ENCODE data around the gene WDR53.

DNA sequence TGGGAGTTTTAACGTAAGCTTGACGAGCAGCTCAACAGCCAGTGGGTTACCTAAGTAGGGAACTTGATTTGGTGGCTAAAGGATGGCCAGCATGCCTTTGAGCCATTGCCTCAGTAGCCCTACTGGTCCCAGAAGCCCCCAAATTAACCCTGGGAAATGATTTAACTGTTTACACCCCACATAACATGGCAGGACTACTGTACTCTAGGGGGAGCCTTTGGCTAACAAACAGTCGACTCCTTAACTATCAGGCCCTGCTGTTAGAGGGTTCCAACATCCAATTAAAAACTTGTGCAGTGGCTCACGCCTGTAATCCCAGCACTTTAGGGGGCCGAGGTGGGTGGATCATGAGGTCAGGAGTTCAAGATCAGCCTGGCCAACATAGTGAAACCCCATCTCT is 43.8 kb downstream of the WDR53 start:
- TF ChIP-seq, protein P1, sequence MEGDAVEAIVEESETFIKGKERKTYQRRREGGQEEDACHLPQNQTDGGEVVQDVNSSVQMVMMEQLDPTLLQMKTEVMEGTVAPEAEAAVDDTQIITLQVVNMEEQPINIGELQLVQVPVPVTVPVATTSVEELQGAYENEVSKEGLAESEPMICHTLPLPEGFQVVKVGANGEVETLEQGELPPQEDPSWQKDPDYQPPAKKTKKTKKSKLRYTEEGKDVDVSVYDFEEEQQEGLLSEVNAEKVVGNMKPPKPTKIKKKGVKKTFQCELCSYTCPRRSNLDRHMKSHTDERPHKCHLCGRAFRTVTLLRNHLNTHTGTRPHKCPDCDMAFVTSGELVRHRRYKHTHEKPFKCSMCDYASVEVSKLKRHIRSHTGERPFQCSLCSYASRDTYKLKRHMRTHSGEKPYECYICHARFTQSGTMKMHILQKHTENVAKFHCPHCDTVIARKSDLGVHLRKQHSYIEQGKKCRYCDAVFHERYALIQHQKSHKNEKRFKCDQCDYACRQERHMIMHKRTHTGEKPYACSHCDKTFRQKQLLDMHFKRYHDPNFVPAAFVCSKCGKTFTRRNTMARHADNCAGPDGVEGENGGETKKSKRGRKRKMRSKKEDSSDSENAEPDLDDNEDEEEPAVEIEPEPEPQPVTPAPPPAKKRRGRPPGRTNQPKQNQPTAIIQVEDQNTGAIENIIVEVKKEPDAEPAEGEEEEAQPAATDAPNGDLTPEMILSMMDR (IDR thresholded peaks at IDR 0.05), result no peak
- TF ChIP-seq POLR2A (IDR thresholded peaks at IDR 0.05), result no peak

Measured in Peyer's patch (tissue), 4 donors.